Measurements from ENCODE around the gene ASTN1.

Gene ASTN1

DNA sequence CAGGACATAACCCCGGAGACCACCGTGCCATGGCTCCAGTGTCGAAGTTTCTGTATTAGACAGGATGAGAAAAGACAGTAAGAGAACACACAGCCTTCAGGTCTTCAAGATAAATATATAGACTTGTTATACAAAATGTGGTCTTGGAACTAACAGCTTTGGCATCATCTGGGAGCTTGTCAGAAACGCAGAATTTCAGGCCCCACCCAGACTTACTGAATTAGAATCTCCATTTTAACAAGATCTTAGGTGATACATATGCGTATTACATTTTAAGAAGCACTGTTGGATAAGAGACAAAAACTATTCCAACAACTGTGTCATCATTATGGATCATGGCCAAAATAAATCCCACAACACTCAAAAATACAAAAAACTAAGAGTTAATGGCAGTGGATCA is 239.3 kb downstream of the ASTN1 start:
- DNase-seq (ENCODE audit: low read depth), result no peak

GRCh38 chr1:176923283-176923682 is 241.2 kb downstream of the ASTN1 start:
- DNase-seq (ENCODE audit: low read depth), result no peak

DNA sequence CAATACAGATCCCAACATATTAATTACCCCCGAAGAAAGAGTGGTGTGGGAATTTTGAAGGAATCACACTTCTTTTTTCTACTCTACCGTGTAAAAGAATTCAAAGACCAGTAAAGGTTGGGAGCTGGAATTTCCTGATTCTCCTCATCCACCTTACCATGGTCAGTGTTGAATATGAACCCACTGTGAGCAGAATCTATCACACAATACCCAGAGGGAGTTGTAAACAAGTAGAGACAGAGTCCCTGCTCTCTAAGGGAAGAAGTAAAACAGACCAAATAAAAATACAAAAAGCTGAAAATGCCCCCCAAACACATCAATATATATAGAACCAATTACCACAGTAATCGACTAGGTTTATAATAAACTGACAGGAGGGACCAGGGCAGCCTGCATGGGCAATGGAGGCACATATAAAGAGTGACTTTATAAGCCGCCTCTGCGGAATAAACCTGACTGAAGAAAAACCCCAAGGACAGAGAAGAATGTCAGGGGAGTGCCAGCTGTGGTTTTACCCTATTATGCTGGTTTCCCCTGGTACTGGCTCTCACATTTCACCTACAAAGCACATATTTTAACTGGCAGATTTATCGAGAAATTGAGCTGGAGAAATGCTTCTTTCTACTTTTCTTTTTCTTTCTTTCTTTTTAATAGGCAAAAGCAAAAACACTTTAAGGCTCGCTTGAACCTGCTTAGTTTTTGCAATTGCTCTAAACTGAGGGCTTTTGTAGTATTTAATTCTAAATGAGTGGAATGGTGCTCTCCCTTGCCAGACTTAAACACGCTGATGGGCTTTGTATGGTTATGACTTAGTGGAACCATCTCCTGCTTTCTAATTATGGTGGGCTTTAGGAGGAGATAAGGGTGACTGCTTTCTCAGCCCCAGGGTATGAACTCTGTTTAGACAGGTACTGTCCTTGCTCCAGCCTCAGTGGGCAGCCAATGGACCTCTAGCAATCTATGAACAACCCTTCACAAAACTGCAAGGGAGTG is 244.8 kb downstream of the ASTN1 start:
- DNase-seq (ENCODE audit: low read depth), result no peak

GRCh38 chr1:176905648-176906047 is 258.9 kb downstream of the ASTN1 start:
- DNase-seq (ENCODE audit: low read depth), result no peak

GRCh38 chr1:176904057-176904751 is 260.3 kb downstream of the ASTN1 start:
- no peak for DNase-seq (ENCODE audit: low read depth)

- DNase-seq (ENCODE audit: low read depth), result no peak
Observed at GRCh38 chr1:176903474-176903873, 261.0 kb downstream of the ASTN1 start.

DNA sequence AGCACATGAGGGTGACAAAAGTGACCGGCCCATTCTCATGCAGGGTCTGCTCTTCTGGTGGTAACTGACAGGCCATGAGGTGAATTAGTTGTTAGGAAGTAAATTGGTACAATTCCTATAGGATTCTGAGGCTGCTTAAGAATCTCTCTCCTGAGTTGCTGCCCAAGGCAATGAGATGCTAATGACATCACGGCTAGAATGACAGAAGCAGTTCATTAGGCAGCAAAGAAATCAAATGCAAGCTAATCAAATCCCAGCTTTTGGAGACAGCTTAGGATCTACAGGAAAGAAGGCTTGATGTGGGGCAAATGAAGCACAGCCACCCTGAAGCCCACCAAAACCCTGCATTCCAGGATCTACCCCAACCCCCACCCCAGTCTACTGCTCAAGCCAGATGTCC is 265.2 kb downstream of the ASTN1 start:
- DNase-seq (ENCODE audit: low read depth), result no peak

- DNase-seq (ENCODE audit: low read depth), result no peak
Observed at GRCh38 chr1:176897350-176898236, 266.9 kb downstream of the ASTN1 start.

DNA sequence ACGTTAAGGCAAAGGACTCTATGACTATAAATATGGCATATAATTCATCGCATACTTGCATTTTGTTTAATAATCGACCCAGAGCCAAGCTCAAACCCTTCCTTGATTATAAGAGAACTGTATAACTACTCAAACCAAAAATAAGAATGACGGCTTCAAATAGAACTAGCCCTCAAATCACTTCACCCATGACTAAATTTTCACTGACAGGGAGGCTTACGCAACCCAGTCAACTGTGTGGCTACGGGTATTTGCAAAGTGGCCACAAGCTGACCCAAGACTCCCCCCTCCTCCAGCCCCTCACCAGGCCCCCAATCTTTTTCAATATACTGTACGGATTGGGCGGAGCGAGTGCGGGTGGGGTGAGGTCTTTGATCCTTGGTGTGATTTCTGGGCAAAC is 268.3 kb downstream of the ASTN1 start:
- no peak for DNase-seq (ENCODE audit: low read depth)

GRCh38 chr1:176894450-176894849 is 270.1 kb downstream of the ASTN1 start:
- no peak for DNase-seq (ENCODE audit: low read depth)

GRCh38 chr1:176893625-176894352 is 270.7 kb downstream of the ASTN1 start:
- DNase-seq (ENCODE audit: low read depth), result no peak

DNA sequence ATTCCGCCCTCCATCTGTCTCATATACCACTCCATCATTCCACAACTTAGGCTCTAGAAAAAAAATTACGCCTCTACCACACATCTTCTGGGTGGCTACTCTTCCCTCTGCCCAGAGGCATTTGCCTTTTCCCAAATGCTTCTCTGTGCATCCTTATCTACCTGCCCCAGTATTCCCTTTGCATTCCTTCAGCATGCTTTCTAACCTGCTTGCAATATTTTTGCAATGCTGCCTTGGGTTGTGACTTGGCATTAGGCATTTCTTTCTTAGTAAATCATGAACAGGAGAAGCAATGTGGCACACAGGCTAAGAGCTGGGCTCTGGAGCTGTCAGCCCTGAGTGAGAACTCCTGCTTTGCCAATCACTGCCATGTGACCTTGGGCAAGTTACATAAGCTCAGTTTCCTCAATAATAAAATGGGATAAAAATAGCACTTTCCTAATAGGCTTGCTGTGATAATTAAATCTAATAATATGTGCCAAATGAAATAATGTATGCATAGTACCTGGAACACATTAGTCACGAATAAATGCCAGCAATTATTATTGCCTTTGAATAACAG is 276.0 kb downstream of the ASTN1 start:
- DNase-seq (ENCODE audit: low read depth), result no peak

DNA sequence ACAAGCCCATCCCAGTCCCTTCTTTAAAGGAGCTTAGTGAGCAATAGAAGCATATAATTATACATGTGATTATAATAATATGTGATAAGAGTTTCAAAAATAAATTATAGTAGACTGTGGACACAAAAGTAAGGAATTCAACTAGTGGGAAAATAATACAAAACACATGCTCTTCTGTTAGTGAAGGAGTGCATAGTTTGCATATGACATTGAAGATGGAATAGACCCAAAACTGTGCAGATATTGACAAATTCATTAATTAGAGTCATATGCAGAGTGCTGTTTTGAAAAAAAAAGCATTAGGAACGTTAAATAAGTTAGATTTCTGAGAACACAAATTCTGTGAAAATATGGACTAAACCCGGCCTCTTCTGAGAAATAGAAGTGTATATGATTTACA is 278.8 kb downstream of the ASTN1 start:
- no peak for DNase-seq (ENCODE audit: low read depth)

DNA sequence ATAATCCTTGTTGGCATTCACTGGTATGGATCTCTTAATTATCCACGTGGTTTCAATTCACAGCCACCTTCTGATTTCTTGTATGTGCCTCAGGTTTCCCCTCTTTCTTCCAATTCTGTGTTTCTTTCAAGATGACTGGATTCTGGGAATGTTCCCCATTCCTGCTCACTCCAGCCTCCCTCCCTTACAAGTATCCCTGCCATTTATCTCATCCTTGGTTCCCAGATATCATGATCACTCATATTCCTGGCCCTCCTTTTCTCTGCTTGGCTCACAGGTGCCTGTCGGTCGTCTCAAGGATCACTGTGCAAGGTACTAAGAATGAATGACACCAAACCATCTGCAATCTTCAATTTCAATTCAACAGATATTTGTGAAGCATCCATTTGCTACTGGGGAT is 279.2 kb downstream of the ASTN1 start:
- DNase-seq (ENCODE audit: low read depth), result no peak

GRCh38 chr1:176884911-176885310 is 279.6 kb downstream of the ASTN1 start:
- DNase-seq (ENCODE audit: low read depth), result no peak

DNA sequence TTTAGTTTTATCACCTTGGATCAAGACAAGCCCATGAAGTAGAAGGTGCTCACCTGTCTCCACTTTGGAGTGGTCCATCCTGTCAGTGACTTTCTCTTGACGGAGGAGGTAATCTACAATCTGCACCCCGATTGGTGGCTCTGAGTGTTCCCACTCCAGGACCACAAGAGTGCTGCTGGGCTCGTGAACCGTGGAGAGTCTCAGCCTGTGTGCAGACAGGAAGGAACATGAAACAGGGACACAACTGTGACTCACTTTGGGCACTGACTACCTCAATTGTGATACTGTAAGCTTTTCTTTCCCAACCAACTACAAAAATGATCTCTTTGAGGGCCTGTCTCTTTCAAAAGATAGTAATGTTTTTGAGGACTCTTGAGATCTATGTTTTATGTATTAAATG is 280.2 kb downstream of the ASTN1 start:
- DNase-seq (ENCODE audit: low read depth), result no peak

DNA sequence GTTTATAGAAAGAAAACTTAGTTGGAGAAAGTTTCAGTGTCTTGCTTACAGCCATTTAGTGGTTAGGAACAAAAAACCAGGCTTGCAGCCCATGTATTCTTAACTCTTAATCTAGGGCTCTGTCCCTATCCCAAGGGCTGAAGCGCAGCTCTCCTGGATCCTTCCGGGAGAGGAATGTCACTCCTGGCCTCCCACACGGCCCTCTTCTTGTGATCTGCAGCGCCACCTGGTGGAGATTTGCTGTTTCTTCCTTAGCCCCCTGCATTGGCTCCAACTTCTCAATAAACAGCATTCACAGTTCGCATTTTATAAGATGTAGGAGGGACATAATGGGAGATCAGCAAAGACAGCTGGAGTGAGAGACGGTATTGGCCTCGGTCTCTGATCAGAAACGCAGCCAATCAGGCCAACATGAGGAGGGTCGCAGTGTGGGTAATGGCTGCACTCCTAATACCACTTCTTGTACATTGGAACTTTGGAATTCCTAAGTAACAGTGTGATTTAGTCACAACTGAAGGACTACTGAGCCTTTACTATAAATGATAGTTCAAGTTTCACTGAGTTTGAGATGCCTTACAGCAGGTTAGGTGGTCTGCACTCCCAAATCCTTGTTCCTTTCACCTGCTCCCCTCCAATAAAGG is 283.4 kb downstream of the ASTN1 start:
- no peak for DNase-seq (ENCODE audit: low read depth)

GRCh38 chr1:176879784-176880620 is 284.5 kb downstream of the ASTN1 start:
- no peak for DNase-seq (ENCODE audit: low read depth)

DNA sequence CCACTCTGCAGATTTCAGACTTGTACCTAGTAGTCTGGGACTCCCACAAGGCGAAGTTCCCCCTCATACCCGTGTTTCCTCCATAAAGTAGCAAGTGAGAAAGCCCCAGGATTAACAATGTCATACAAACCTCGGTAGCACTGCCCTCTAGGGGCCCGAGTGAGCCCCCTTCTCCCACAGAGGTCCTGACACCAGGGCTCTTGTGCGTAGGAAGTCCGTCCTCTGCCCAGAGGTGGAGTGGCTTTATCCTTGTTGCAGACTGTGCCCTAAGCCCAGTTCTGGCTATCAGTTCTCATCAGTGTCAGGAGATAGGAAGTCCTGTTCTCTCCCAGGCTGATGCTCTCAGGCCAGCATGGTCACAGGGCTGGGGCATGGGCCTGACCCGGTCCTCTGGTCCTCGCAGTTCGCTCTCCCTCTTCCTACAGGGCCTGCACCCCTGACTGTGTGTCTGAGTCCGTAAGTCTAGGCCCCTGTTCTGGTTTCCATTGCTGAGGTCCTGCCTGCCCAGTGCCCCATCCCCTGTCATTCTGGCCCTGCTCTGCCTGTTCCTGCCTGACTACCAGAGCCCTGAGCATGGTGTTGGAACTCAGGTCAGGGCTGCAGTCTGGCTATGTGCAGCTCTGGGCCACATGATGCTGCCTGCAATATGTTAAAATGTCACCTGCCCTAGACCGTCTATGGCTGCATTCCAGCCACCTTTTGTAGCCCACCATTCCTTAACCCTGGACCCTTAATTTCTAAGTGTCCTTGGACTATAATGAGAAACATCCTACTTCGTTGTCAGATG is 285.6 kb downstream of the ASTN1 start:
- DNase-seq (ENCODE audit: low read depth), result no peak

All from stimulated activated CD8-positive, alpha-beta memory T cell treated with anti-CD3 and anti-CD28 coated beads, Interleukin-12 subunit alpha, Interleukin-12 subunit beta, amount 100 ng/mL, for 1 hour (primary cell).